A549 (cell line): ENCODE measurements around the gene DNAH11. TPM values are rescaled to one million over a fixed set of nuclear protein-coding genes. Genes with fewer than 3 reads are reported as not detected.
A peak's percentile ranks its signal among the peaks of the same experiment; 100 is the strongest.
"Not testable (repeated sequence)": the region's sequence is repeated elsewhere in the genome, so short reads cannot be mapped to it uniquely, and the experiment has no call there.

ENCODE experiments used
- ATAC-seq, 2 experiments: fragments of 200-7000 bp in 1 of 2; fragments of >200 bp in 1 of 2; cut with Nextera tagmentation in 1 of 2; cut with Tn5 transposase in 1 of 2; 3 replicates each; pipeline versions ENCODE4 v1.8.0 to v1.9.1; 2018 to 2020; ENCODE audit warnings: mild to moderate bottlenecking in 1 of 2, moderate library complexity in 1 of 2
- CTCF ChIA-PET: fragments of 300-600 bp; sonication (Branson Sonifier 250); formaldehyde crosslinking; extraction: SDS; loops from one replicate; lab custom pipeline; 2021; ENCODE audit warnings: antibody characterized with exemption, inconsistent platforms; lab: Yijun Ruan, JAX
- POLR2A ChIA-PET: fragments of 350-600 bp; formaldehyde crosslinking; extraction: SDS; loops from one replicate; lab custom pipeline; 2021; ENCODE audit warnings: antibody characterized with exemption, inconsistent platforms; lab: Yijun Ruan, JAX
- DNase-seq, 2 experiments: peaks; one replicate each; pipeline versions ENCODE4 v3.0.0 to v3.0.0-alpha.2; 2011 to 2016; ENCODE audit warnings: low read depth in 1 of 2, low spot score in 1 of 2
- FAIRE-seq: peaks from 2 replicates; lab custom pipeline; 2011; peaks lifted over from hg19 to GRCh38; lab: Jason Lieb, UNC
- H3K27ac ChIP-seq, 2 experiments: fragments of >200 bp; sonication (Bioruptor Twin); formaldehyde crosslinking; 3 replicates each; pipeline ENCODE4 v1.5.1; 2016 to 2017
- H3K4me1 ChIP-seq: fragments of >200 bp; sonication (Bioruptor Twin); formaldehyde crosslinking; 3 replicates; pipeline ENCODE4 v1.6.1; 2016
- H3K4me2 ChIP-seq: fragments of >200 bp; sonication (Bioruptor Twin); formaldehyde crosslinking; 3 replicates; pipeline ENCODE4 v1.6.1; 2016
- H3K4me3 ChIP-seq: fragments of >200 bp; sonication (Bioruptor Twin); formaldehyde crosslinking; 3 replicates; pipeline ENCODE4 v1.5.1; 2016
- H3K9me3 ChIP-seq: fragments of >200 bp; sonication (Bioruptor Twin); formaldehyde crosslinking; 3 replicates; pipeline ENCODE4 v1.6.1; 2016
- ATOH8 ChIP-seq: fragments of 250-450 bp; sonication (Bioruptor Pico); IDR thresholded peaks from 2 replicates; pipeline ENCODE4 v1.5.0; 2020; ENCODE audit warnings: low read depth, mild to moderate bottlenecking, moderate library complexity
- CEBPB ChIP-seq, 2 experiments: fragments of >200 bp in 1 of 2; sonication (Bioruptor Twin) in 1 of 2; formaldehyde crosslinking in 1 of 2; IDR thresholded peaks; 2 replicates each; pipeline ENCODE4 v1.6.1; 2012 to 2016
- CHD4 ChIP-seq: fragments of 200-600 bp; sonication (generic); IDR thresholded peaks from 2 replicates; pipeline ENCODE4 v1.6.1; 2016; ENCODE audit warnings: antibody characterized with exemption, mild to moderate bottlenecking, borderline replicate concordance
- CTCF ChIP-seq: fragments of >200 bp; sonication (Bioruptor Twin); formaldehyde crosslinking; IDR thresholded peaks from 3 replicates; pipeline ENCODE4 v1.5.1; 2016
- EHF ChIP-seq: fragments of 250-450 bp; sonication (Bioruptor Pico); IDR thresholded peaks from 2 replicates; pipeline ENCODE4 v1.5.0; 2020; ENCODE audit warnings: mild to moderate bottlenecking
- EHMT2 ChIP-seq: fragments of 200-600 bp; sonication (generic); IDR thresholded peaks from 2 replicates; pipeline ENCODE4 v1.6.1; 2016; ENCODE audit warnings: antibody characterized with exemption, low read depth, mild to moderate bottlenecking, moderate library complexity
- ELK1 ChIP-seq: fragments of 150-350 bp; IDR thresholded peaks from 2 replicates; pipeline ENCODE4 v1.6.1; 2014; ENCODE audit warnings: low read depth, mild to moderate bottlenecking, low read length
- FOSB ChIP-seq: fragments of 250-450 bp; sonication (Bioruptor Pico); IDR thresholded peaks from 2 replicates; pipeline ENCODE4 v1.5.0; 2020; ENCODE audit warnings: mild to moderate bottlenecking, moderate library complexity
- GATA3 ChIP-seq: IDR thresholded peaks from 2 replicates; pipeline ENCODE4 v1.6.1; 2012; ENCODE audit warnings: borderline replicate concordance
- HDAC2 ChIP-seq: fragments of 200-600 bp; sonication (generic); IDR thresholded peaks from 2 replicates; pipeline ENCODE4 v1.6.1; 2016
- JUNB ChIP-seq: fragments of >200 bp; sonication (Bioruptor Twin); formaldehyde crosslinking; IDR thresholded peaks from 2 replicates; pipeline ENCODE4 v1.6.1; 2016
- KDM1A ChIP-seq: fragments of 200-600 bp; sonication (generic); IDR thresholded peaks from 2 replicates; pipeline ENCODE4 v1.6.1; 2016; ENCODE audit warnings: low read depth, mild to moderate bottlenecking
- MAFK ChIP-seq: fragments of 450-650 bp; IDR thresholded peaks from 2 replicates; pipeline ENCODE4 v1.6.1; 2014; ENCODE audit not compliant: partially characterized antibody
- MAX ChIP-seq: IDR thresholded peaks from 2 replicates; pipeline ENCODE4 v1.6.1; 2012
- NPAS2 ChIP-seq: fragments of 250-450 bp; sonication (Bioruptor Pico); IDR thresholded peaks from 2 replicates; pipeline ENCODE4 v1.8.0; 2022; ENCODE audit warnings: mild to moderate bottlenecking, moderate library complexity, borderline replicate concordance
- NR3C1 ChIP-seq: fragments of >200 bp; sonication (Bioruptor Twin); formaldehyde crosslinking; IDR thresholded peaks from 3 replicates; pipeline ENCODE4 v1.6.1; 2017
- RAD21 ChIP-seq, 2 experiments: fragments of >200 bp in 1 of 2; sonication (Bioruptor Twin) in 1 of 2; formaldehyde crosslinking in 1 of 2; IDR thresholded peaks in 1 of 2; conservative IDR thresholded peaks in 1 of 2; 2 replicates in 1 of 2; 3 replicates in 1 of 2; pipeline ENCODE4 v1.6.1; 2012 to 2018; ENCODE audit warnings: inconsistent platforms in 1 of 2
- SMC3 ChIP-seq: fragments of >200 bp; sonication (Bioruptor Twin); formaldehyde crosslinking; IDR thresholded peaks from 3 replicates; pipeline ENCODE4 v1.6.1; 2018; ENCODE audit warnings: inconsistent platforms
- SREBF2 ChIP-seq: fragments of 450-650 bp; IDR thresholded peaks from 2 replicates; pipeline ENCODE4 v1.6.1; 2014; ENCODE audit warnings: mild to moderate bottlenecking, moderate library complexity
- ZFP36 ChIP-seq: fragments of 450-650 bp; IDR thresholded peaks from 2 replicates; pipeline ENCODE4 v1.6.1; 2014; ENCODE audit warnings: borderline replicate concordance; ENCODE audit not compliant: partially characterized antibody
- WGBS: methylation state at CpG from one replicate; pipeline ENCODE4 v1.1.6; 2017; ENCODE audit errors: missing lambda C conversion rate; 5-methylcytosine and 5-hydroxymethylcytosine counted together
- polyA plus RNA-seq, 4 experiments: library from polyadenylated mRNA; depleted of rRNA in 3 of 4; stranded (reverse); fragments of >200 nt; fragmentation: RNase III in 1 of 4; extraction: RNeasy Plus Mini Kit Qiagen cat#74134 plus additional on column Dnase treatment in 1 of 4; gene quantifications; 2 replicates in 3 of 4; 3 replicates in 1 of 4; pipeline ENCODE4 v1.2.3, GENCODE V29; 2011 to 2017
- TF ChIP-seq, protein P1 (sequence below): fragments of >200 bp; sonication (Bioruptor Twin); formaldehyde crosslinking; IDR thresholded peaks from 3 replicates; pipeline ENCODE4 v1.6.1; 2016
- TF ChIP-seq, protein P2 (sequence below): IDR thresholded peaks from 2 replicates; pipeline ENCODE4 v1.6.1; 2012

Gene DNAH11
- polyA plus RNA-seq, 2 of the 4 experiments (the other 2 are of a cell fraction), result 0.03 to 0.13 TPM

DNA sequence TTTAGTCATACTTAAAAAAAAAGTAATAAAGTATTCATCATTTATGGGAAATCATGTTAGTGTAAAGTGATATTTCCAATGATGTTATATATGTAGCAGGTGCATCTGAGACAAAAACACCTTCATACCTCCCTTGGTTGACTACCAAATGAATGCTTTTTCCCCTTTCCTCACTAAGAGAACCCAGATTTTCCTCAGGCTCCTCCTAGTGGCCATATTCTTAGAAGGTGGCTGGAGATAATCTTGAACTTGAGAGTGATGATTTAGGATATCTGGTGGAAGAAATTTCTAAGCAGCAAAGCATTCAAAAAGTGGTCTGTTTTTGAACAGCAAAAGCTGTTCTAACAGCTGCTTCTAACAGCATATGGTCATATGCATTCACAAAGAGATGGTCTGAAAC, 16.8 kb upstream of the DNAH11 start:
- ChIA-PET CTCF (interaction anchor here (0.7 to 1.3 kb wide), 2 partner anchors 233 to 241 kb away, joined by 3 to 4 read pairs; no protein-coding TSS in a partner anchor), POLR2A (no interaction called here)
- no peak for TF ChIP-seq MAFK
- no peak for TF ChIP-seq NPAS2 (CRISPR knock-in tag)
- no peak for TF ChIP-seq SREBF2
- no peak for TF ChIP-seq GATA3
- no peak for TF ChIP-seq KDM1A
- no peak for TF ChIP-seq MAX
- TF ChIP-seq EHF (CRISPR knock-in tag), result no peak
- no peak for TF ChIP-seq EHMT2
- TF ChIP-seq CEBPB (IDR thresholded peaks at IDR 0.05), result no peak
- no peak for TF ChIP-seq JUNB
- TF ChIP-seq NR3C1, result no peak
- TF ChIP-seq CTCF, result peak; percentile 30; the same call in 2 of the 3 replicates
- TF ChIP-seq, protein P1, sequence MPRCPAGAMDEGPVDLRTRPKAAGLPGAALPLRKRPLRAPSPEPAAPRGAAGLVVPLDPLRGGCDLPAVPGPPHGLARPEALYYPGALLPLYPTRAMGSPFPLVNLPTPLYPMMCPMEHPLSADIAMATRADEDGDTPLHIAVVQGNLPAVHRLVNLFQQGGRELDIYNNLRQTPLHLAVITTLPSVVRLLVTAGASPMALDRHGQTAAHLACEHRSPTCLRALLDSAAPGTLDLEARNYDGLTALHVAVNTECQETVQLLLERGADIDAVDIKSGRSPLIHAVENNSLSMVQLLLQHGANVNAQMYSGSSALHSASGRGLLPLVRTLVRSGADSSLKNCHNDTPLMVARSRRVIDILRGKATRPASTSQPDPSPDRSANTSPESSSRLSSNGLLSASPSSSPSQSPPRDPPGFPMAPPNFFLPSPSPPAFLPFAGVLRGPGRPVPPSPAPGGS, result no peak
- TF ChIP-seq, protein P2, sequence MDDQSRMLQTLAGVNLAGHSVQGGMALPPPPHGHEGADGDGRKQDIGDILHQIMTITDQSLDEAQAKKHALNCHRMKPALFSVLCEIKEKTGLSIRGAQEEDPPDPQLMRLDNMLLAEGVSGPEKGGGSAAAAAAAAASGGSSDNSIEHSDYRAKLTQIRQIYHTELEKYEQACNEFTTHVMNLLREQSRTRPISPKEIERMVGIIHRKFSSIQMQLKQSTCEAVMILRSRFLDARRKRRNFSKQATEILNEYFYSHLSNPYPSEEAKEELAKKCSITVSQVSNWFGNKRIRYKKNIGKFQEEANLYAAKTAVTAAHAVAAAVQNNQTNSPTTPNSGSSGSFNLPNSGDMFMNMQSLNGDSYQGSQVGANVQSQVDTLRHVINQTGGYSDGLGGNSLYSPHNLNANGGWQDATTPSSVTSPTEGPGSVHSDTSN, result no peak
- TF ChIP-seq HDAC2, result no peak
- TF ChIP-seq ATOH8 (CRISPR knock-in tag), result no peak
- no peak for TF ChIP-seq ZFP36
- TF ChIP-seq SMC3, result peak; percentile 32; the same call in 1 of the 3 replicates
- TF ChIP-seq ELK1, result no peak
- TF ChIP-seq FOSB, result no peak
- no peak for TF ChIP-seq CHD4
- TF ChIP-seq RAD21 (conservative IDR thresholded peaks at IDR 0.05 in 1 of 2, IDR thresholded peaks at IDR 0.05 in 1 of 2), result peak; percentile 17 to 47; a peak in 2 of 5 replicates

GRCh38 chr7:21526448-21526847, 16.4 kb upstream of the DNAH11 start:
- ChIA-PET CTCF (interaction anchor here (1.1 kb wide), 1 partner anchor 252 kb away, joined by 3 read pairs; no protein-coding TSS in a partner anchor), POLR2A (no interaction called here)
- no peak for DNase-seq
- WGBS, result 51% methylated on average over 2 of the region's 3 CpGs
- Histone ChIP-seq H3K4me2 (no peak overlapping the region), H3K9me3 (0 out of 3 replicates have a peak, but pooled peaks cover 3% of the 10 kb centered on the region), H3K27ac (no peak overlapping the region), H3K4me3 (no peak overlapping the region)
- no peak for ATAC-seq
- TF ChIP-seq, protein P1, result no peak
- peak; percentile 47 for TF ChIP-seq ZFP36
- TF ChIP-seq, all 56 proteins: peak for 1
- no peak for FAIRE-seq
- no peaks in the 10 kb centered on the region for H3K4me1 ChIP-seq

More for the DNA sequence above, 16.8 kb upstream of the DNAH11 start:
- Histone ChIP-seq H3K27ac (no peak overlapping the region), H3K4me2 (no peak overlapping the region), H3K4me1 (no peaks in the 10 kb centered on the region), H3K4me3 (no peak overlapping the region), H3K9me3 (0 out of 3 replicates have a peak, but pooled peaks cover 3% of the 10 kb centered on the region)
- DNase-seq, result peak in 1 of 2 experiments; percentile 16
- peak in 1 of 2 experiments; percentile 42; a peak in 1 of 6 replicates for ATAC-seq
- FAIRE-seq, result no peak

GRCh38 chr7:21532485-21532884, 10.4 kb upstream of the DNAH11 start:
- DNase-seq, H3K9me3 ChIP-seq, POLR2A ChIA-PET, H3K4me2 ChIP-seq, H3K4me3 ChIP-seq, H3K27ac ChIP-seq, H3K4me1 ChIP-seq, ATAC-seq, CTCF ChIA-PET, FAIRE-seq: not testable (repeated sequence)
- WGBS, result 0% methylated on average over 1 of the region's 1 CpG

DNA sequence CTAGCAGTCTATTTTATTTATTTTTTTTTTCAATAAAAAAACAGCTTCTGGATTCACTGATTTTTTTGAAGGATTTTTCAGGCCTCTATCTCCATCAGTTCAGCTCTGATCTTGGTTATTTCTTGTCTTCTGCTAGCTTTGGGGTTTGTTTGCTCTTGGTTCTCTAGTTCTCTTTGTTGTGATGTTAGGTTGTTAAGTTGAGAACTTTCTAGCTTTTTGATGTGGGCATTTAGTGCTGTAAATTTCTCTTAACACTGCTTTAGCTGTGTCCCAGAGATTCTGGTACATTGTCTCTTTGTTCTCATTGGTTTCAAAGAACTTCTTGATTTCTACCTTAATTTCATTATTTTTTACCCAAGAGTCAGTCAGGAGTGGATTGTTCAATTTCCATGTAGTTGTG, 9.2 kb upstream of the DNAH11 start:
- CTCF ChIA-PET, result interaction anchor here (0.6 kb wide), 1 partner anchor 280 kb away, joined by 4 read pairs; no protein-coding TSS in a partner anchor
- POLR2A ChIA-PET, DNase-seq, FAIRE-seq, H3K9me3 ChIP-seq, H3K4me3 ChIP-seq, H3K4me1 ChIP-seq, H3K4me2 ChIP-seq, ATAC-seq, H3K27ac ChIP-seq: not testable (repeated sequence)
